ENCODE data around the gene ACTR3C. TPM values are rescaled to one million over a fixed set of nuclear protein-coding genes. Genes with fewer than 3 reads are reported as not detected.

ACTR3C gene
- total RNA-seq, 2 experiments from 2014 or later, result not detected

GRCh38 chr7:150337659-150338081 is 14.3 kb upstream of the ACTR3C start:
- Histone ChIP-seq H2AFZ (ENCODE audit: low read length) (no peak overlapping the region), H3K9me3 (ENCODE audit: low read length) (no peaks in the 10 kb centered on the region), H3K36me3 (ENCODE audit: insufficient read depth, low read length) (no peaks in the 10 kb centered on the region), H3K4me3 (ENCODE audit: low read depth, low read length, poor library complexity, severe bottlenecking) (no peak overlapping the region), H3K4me1 (ENCODE audit: insufficient read depth, low read length, poor library complexity, severe bottlenecking) (no peaks in the 10 kb centered on the region), H3K4me2 (ENCODE audit: low read length) (no peak overlapping the region), H3K27ac (ENCODE audit: low read depth, low read length, poor library complexity, severe bottlenecking) (no peak overlapping the region), H4K20me1 (ENCODE audit: insufficient read depth, low read length) (no peaks in the 10 kb centered on the region), H3K79me2 (ENCODE audit: insufficient read depth, low read depth, low read length) (no peaks in the 10 kb centered on the region), H3K9me2 (ENCODE audit: insufficient read depth, low read length) (no peaks in the 10 kb centered on the region)
- ChIA-PET CTCF (ENCODE audit: unreplicated experiment) (no interaction called here), POLR2A (interaction anchor here (0.7 kb wide), 1 partner anchor 78 kb away, joined by 3 read pairs; no protein-coding TSS in a partner anchor)
- DNase-seq (ENCODE audit: low spot score), result no peak
- BruUV-seq (replicated peaks), result no TSS peak
- TF ChIP-seq CTCF (conservative IDR thresholded peaks at IDR 0.05; ENCODE audit: low read length), result no peak
- TF ChIP-seq EZH2phosphoT487 (IDR thresholded peaks at IDR 0.05; ENCODE audit: borderline replicate concordance, low read depth, low read length), result no peak
- intact Hi-C loops (cut with micrococcal nuclease; ENCODE audit: unreplicated experiment), result no loop called here

GRCh38 chr7:150337179-150337578 is 13.8 kb upstream of the ACTR3C start:
- no peaks in the 10 kb centered on the region for H3K79me2 ChIP-seq (ENCODE audit: insufficient read depth, low read depth, low read length)
- no peak overlapping the region for H3K4me3 ChIP-seq (ENCODE audit: low read depth, low read length, poor library complexity, severe bottlenecking)
- H3K9me3 ChIP-seq (ENCODE audit: low read length), result no peaks in the 10 kb centered on the region
- no peak overlapping the region for H3K27ac ChIP-seq (ENCODE audit: low read depth, low read length, poor library complexity, severe bottlenecking)
- ChIA-PET CTCF (ENCODE audit: unreplicated experiment) (no interaction called here), POLR2A (interaction anchor here (0.7 kb wide), 1 partner anchor 79 kb away, joined by 3 read pairs; no protein-coding TSS in a partner anchor)
- intact Hi-C loops (cut with micrococcal nuclease; ENCODE audit: unreplicated experiment), result no loop called here
- no peaks in the 10 kb centered on the region for H3K9me2 ChIP-seq (ENCODE audit: insufficient read depth, low read length)
- no TSS peak for BruUV-seq (replicated peaks)
- H2AFZ ChIP-seq (ENCODE audit: low read length), result no peak overlapping the region
- TF ChIP-seq EZH2phosphoT487 (IDR thresholded peaks at IDR 0.05; ENCODE audit: borderline replicate concordance, low read depth, low read length) (no peak), CTCF (conservative IDR thresholded peaks at IDR 0.05; ENCODE audit: low read length) (no peak)
- H3K4me2 ChIP-seq (ENCODE audit: low read length), result no peak overlapping the region
- no peaks in the 10 kb centered on the region for H3K36me3 ChIP-seq (ENCODE audit: insufficient read depth, low read length)
- no peak for DNase-seq (ENCODE audit: low spot score)
- H3K4me1 ChIP-seq (ENCODE audit: insufficient read depth, low read length, poor library complexity, severe bottlenecking), result no peaks in the 10 kb centered on the region
- H4K20me1 ChIP-seq (ENCODE audit: insufficient read depth, low read length), result no peaks in the 10 kb centered on the region

GRCh38 chr7:150336746-150337145 is 13.4 kb upstream of the ACTR3C start:
- H3K79me2 ChIP-seq (ENCODE audit: insufficient read depth, low read depth, low read length), result no peaks in the 10 kb centered on the region
- TF ChIP-seq EZH2phosphoT487 (IDR thresholded peaks at IDR 0.05; ENCODE audit: borderline replicate concordance, low read depth, low read length), result no peak
- no peak for TF ChIP-seq CTCF (conservative IDR thresholded peaks at IDR 0.05; ENCODE audit: low read length)
- H3K4me2 ChIP-seq (ENCODE audit: low read length), result no peak overlapping the region
- ChIA-PET POLR2A (interaction anchor here (0.7 kb wide), 1 partner anchor 79 kb away, joined by 3 read pairs; no protein-coding TSS in a partner anchor), CTCF (ENCODE audit: unreplicated experiment) (no interaction called here)
- H3K9me2 ChIP-seq (ENCODE audit: insufficient read depth, low read length), result no peaks in the 10 kb centered on the region
- intact Hi-C loops (cut with micrococcal nuclease; ENCODE audit: unreplicated experiment), result no loop called here
- H3K27ac ChIP-seq (ENCODE audit: low read depth, low read length, poor library complexity, severe bottlenecking), result no peak overlapping the region
- DNase-seq (ENCODE audit: low spot score), result no peak
- BruUV-seq (replicated peaks), result no TSS peak
- no peaks in the 10 kb centered on the region for H3K4me1 ChIP-seq (ENCODE audit: insufficient read depth, low read length, poor library complexity, severe bottlenecking)
- H3K9me3 ChIP-seq (ENCODE audit: low read length), result no peaks in the 10 kb centered on the region
- no peaks in the 10 kb centered on the region for H3K36me3 ChIP-seq (ENCODE audit: insufficient read depth, low read length)
- no peaks in the 10 kb centered on the region for H4K20me1 ChIP-seq (ENCODE audit: insufficient read depth, low read length)
- H2AFZ ChIP-seq (ENCODE audit: low read length), result no peak overlapping the region
- H3K4me3 ChIP-seq (ENCODE audit: low read depth, low read length, poor library complexity, severe bottlenecking), result no peak overlapping the region
